Measurements from ENCODE around the gene CCDC171.
A peak's percentile ranks its signal among the peaks of the same experiment; 100 is the strongest.
"Not testable (repeated sequence)": the region's sequence is repeated elsewhere in the genome, so short reads cannot be mapped to it uniquely, and the experiment has no call there.

CCDC171 gene

GRCh38 chr9:15741015-15741414 is 188.2 kb downstream of the CCDC171 start:
- FAIRE-seq = no peak
- DNase-seq (ENCODE audit: extremely low spot score, insufficient read length, low read depth) = no peak

- FAIRE-seq = no peak
- DNase-seq (ENCODE audit: extremely low spot score, insufficient read length, low read depth) = no peak
Measured at GRCh38 chr9:15743512-15743911, 190.7 kb downstream of the CCDC171 start.

DNA sequence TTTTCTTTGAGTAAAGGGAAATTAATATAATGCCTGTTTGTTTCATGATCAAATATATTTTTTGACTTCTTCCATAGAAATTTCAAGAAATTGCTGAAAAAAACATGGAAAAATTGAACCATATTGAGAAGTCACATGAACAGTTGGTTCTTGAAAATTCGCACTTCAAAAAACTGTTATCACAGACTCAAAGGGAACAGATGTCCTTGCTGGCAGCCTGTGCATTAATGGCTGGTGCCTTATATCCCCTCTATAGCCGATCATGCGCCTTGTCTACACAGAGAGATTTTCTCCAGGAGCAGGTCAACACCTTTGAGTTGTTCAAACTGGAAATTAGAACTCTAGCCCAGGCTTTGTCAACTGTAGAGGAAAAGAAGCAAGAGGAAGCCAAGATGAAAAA is 191.4 kb downstream of the CCDC171 start:
- no peak for DNase-seq (ENCODE audit: extremely low spot score, insufficient read length, low read depth)
- FAIRE-seq = no peak

GRCh38 chr9:15746905-15747304 is 194.1 kb downstream of the CCDC171 start:
- DNase-seq (ENCODE audit: extremely low spot score, insufficient read length, low read depth) (no peak), FAIRE-seq (no peak)

DNA sequence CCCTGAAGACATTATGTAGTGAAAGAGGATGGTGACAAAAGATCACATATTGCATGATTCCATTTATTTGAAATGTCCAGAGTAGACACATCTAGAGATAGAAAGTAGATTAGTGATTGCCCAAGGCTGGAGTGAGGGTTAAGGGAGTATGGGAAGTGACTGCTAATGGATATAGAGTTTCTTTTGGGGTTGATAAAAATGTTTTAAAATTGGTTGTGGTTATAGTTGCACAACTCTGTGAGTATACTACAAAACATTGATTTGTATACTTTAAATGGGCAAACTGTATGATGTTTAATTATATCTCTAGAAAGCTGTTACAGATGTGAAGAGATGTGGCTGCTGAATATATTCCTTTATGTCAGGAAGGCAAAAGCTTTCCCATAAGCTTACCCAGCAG is 202.8 kb downstream of the CCDC171 start:
- no peak for FAIRE-seq
- DNase-seq (ENCODE audit: extremely low spot score, insufficient read length, low read depth) = no peak

DNA sequence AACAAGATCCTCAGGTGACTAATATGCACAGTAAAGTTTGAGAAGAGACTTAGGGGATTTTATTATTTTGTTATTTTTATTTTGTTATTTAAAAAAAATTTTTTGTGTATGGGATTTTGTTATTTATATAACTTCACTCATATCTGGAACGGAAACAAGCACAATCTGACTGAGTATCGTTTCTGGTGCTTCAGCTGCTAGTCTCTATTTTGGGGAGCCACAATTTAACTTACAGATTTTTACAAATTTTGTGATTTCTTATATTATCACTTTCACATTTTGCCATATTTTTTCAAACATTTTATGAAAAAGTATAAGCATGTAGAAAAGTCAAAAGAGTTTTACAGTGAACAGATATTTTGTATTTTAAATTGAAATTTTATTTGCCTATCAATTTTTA is 208.7 kb downstream of the CCDC171 start:
- DNase-seq (ENCODE audit: extremely low spot score, insufficient read length, low read depth) = no peak
- FAIRE-seq = no peak

- no peak for DNase-seq (ENCODE audit: extremely low spot score, insufficient read length, low read depth)
- FAIRE-seq = no peak
Measured at GRCh38 chr9:15763371-15763770, 210.5 kb downstream of the CCDC171 start.

GRCh38 chr9:15764131-15764530 is 211.3 kb downstream of the CCDC171 start:
- DNase-seq (ENCODE audit: extremely low spot score, insufficient read length, low read depth) (no peak), FAIRE-seq (peak; percentile 15)

- no peak for DNase-seq (ENCODE audit: extremely low spot score, insufficient read length, low read depth)
- no peak for FAIRE-seq
Measured at GRCh38 chr9:15769547-15769946, 216.7 kb downstream of the CCDC171 start.

DNA sequence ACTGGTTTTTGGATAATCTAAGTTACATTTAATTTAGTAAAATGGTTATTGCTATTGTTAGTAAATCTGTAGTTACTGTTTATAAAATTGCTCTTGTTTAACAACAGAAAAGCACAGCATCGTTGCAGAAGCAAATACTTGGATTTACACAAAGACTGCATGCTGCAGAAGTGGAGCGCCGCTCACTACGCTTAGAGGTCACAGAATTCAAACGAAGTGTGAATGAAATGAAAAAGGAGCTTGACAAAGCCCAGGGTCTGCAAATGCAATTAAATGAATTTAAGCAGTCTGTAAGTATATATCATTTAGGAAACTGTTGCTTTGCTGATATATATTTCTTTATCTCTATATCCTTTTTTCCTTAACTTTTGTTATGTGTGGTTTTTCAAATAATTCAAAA is 226.0 kb downstream of the CCDC171 start:
- FAIRE-seq = no peak
- DNase-seq (ENCODE audit: extremely low spot score, insufficient read length, low read depth) = no peak

- no peak for DNase-seq (ENCODE audit: extremely low spot score, insufficient read length, low read depth)
- no peak for FAIRE-seq
Measured at GRCh38 chr9:15782106-15782505, 229.3 kb downstream of the CCDC171 start.

DNA sequence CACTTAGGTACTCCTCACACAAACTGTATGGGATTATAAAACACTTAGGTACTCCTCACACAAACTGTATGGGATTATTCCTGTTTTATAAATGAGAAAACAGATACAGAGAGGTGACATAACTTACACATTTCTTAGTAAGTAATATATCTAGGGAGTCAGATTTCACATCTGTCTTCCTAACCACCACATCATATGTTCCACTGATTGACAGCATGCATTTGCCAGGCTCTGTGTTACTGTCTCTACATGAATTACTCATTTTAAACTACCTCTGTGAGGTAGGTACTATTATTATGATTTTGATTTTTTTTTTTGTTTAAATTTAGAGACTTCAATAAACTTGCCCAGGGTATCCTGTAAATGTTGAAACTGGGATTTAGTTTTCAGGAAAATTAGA is 232.7 kb downstream of the CCDC171 start:
- FAIRE-seq (no peak), DNase-seq (ENCODE audit: extremely low spot score, insufficient read length, low read depth) (no peak)

DNA sequence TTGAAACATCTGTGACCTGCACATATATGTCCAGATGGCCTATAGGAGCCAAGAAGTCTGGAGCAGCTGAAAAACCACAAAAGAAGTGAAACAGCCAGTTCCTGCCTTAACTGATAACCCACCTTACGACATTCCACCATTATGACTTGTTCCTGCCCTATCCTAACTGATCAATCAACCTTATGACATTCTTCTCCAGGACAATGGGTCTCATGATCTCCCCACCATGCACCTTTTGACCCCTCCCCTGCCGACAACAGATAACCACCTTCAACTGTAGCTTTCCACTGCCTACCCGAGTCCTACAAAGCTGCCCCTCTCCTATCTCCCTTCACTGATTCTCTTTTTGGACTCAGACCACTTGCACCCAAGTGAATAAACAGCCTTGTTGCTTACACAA is 233.8 kb downstream of the CCDC171 start:
- DNase-seq (ENCODE audit: extremely low spot score, insufficient read length, low read depth) = no peak
- no peak for FAIRE-seq

GRCh38 chr9:15810219-15810899 is 257.5 kb downstream of the CCDC171 start:
- FAIRE-seq = not testable (repeated sequence)

DNA sequence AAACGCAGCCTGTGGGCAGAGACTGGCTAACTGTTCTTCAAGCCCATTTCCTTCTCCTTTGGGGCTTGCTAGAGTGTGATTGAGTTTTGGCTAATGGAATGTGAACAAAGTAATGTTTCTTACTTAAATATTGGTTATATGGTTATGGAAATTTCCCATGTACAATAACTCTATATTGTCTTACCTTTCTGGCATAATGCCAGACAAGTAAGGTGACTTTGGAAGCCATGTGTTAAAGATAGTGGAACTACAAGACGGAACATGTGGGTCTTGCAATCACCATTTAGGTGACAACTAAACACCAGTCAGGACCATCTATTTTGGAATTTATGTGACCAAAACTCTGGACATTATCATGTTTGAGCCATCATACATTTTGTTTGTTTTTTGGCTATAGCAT is 260.2 kb downstream of the CCDC171 start:
- FAIRE-seq (no peak), DNase-seq (ENCODE audit: extremely low spot score, insufficient read length, low read depth) (no peak)

More at GRCh38 chr9:15810219-15810899, 257.5 kb downstream of the CCDC171 start:
- not testable (repeated sequence) for DNase-seq (ENCODE audit: extremely low spot score, insufficient read length, low read depth)

DNA sequence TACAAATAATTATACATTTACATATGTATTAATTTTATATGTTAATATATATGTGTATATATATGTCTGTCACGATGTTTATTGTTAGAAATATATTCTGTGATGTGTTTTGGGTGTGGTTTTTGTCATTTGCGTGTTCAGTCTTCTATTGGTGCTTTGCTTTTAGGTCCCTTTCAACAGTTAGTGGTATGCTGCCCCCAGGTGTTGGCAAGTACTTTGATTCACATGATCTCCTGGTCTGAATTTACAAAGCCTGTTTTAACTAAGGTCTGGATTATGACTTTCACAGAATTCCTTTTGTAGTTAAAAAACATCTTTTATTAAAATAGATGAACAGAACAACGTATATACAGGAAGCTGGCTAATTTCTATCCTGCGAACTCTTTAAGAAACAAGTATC is 271.5 kb downstream of the CCDC171 start:
- FAIRE-seq (no peak), DNase-seq (ENCODE audit: extremely low spot score, insufficient read length, low read depth) (no peak)

DNA sequence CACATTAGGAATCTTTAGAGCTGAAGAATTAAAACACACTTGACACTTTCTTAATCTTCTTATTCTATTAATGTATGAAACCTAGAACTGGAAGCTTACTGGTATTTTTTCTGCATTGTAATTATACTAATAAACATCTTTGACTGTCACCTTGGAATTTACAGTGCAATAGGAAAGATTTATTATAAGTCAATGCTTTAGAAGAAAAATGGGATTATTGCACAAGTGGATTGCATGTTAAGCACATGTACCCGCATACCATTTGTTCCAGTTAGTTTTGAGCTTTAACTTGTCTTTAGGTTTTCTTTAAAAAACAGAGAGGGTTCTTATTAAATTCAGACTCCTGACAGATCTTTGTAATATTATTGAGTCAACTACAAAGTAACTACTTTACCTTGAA is 278.5 kb downstream of the CCDC171 start:
- FAIRE-seq (no peak), DNase-seq (ENCODE audit: extremely low spot score, insufficient read length, low read depth) (no peak)

- FAIRE-seq (no peak), DNase-seq (ENCODE audit: extremely low spot score, insufficient read length, low read depth) (no peak)
Measured at GRCh38 chr9:15834541-15834940, 281.7 kb downstream of the CCDC171 start.

DNA sequence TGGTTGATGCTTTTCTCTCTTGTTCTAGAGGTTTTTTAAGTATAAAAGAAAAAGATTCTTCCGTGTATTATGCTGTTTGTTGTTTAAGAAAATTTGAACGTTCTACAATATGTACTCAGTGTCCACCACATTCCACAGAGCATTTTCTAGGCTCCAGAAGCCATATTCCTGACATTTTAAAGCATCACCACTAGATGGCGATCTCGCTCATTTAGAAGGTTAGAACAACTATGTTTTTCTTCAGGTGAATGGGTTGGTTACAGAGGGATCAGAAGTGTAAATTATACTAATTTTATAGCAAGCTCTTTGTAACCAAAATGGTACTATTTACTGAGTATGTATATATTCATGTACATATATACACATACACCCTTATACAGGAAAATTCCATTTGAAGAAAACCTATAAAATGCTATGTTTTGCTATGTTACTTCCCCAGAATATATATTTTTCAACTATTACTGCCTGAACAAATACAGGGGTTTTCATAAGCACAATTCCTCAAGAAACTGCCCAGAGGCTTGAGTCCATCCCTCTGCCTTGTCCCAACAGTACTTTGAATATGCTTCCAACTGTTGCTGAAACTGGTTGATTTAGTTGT is 284.3 kb downstream of the CCDC171 start:
- DNase-seq (ENCODE audit: extremely low spot score, insufficient read length, low read depth) (peak; percentile 7), FAIRE-seq (peak; percentile 85)

- FAIRE-seq = no peak
Measured at GRCh38 chr9:15842051-15842450, 289.2 kb downstream of the CCDC171 start.

GRCh38 chr9:15843316-15843715 is 290.5 kb downstream of the CCDC171 start:
- FAIRE-seq = no peak

More at GRCh38 chr9:15842051-15842450, 289.2 kb downstream of the CCDC171 start:
- no peak for DNase-seq (ENCODE audit: extremely low spot score, insufficient read length, low read depth)

DNA sequence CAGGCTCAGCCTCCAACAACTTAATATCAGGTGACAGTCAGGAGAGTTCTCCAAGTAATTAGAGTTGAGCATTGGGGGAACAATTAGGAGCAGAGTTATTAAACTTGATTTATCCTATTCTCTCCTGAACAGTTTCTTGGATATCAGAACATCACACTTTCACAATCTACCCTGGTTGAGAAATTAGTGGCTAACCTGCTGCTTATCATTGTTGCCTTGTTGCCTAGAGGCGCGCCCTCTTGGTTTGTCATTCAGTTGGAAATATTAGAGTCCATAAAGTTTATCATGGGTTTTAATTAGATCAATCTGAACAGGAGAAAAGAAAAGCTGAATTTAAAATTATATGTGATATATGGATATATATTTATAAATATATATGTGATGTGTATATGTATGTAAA is 291.1 kb downstream of the CCDC171 start:
- no peak for DNase-seq (ENCODE audit: extremely low spot score, insufficient read length, low read depth)
- no peak for FAIRE-seq

More at GRCh38 chr9:15843316-15843715, 290.5 kb downstream of the CCDC171 start:
- DNase-seq (ENCODE audit: extremely low spot score, insufficient read length, low read depth) = no peak
